Measurements from ENCODE around the gene OSBPL3.

OSBPL3 gene

GRCh38 chr7:24926623-24927524, 53.1 kb downstream of the OSBPL3 start:
- H3F3A ChIP-seq (ENCODE audit: insufficient read depth, low read length): no peaks in the 10 kb centered on the region
- H3K4me2 ChIP-seq (ENCODE audit: low read depth, low read length): no peak overlapping the region
- no peak overlapping the region for H3K27ac ChIP-seq (ENCODE audit: low read length)
- H3K27me3 ChIP-seq (replicated peaks; ENCODE audit: insufficient read depth, low read length): no peaks in the 10 kb centered on the region
- no peaks in the 10 kb centered on the region for H4K20me1 ChIP-seq (ENCODE audit: insufficient read depth, low read length)
- no peaks in the 10 kb centered on the region for H3K36me3 ChIP-seq (replicated peaks; ENCODE audit: insufficient read depth, low read length)
- H3K4me3 ChIP-seq (ENCODE audit: low read length): no peak overlapping the region
- H2AFZ ChIP-seq (ENCODE audit: low read length): no peak overlapping the region
- no peaks in the 10 kb centered on the region for H3K9me3 ChIP-seq (replicated peaks; ENCODE audit: insufficient read depth, low read length)
- TF ChIP-seq CTCF (IDR thresholded peaks at IDR 0.05; ENCODE audit: low read length) (no peak), EZH2 (optimal IDR thresholded peaks at IDR 0.05; ENCODE audit: low read depth, low read length) (no peak), EZH2phosphoT487 (IDR thresholded peaks at IDR 0.05; ENCODE audit: low read length) (no peak)
- no peak for DNase-seq
- no peaks in the 10 kb centered on the region for H3K9me2 ChIP-seq (replicated peaks; ENCODE audit: insufficient read depth, low read length)
- no peak overlapping the region for H3K9ac ChIP-seq (ENCODE audit: low read length)
- H3K79me2 ChIP-seq (ENCODE audit: low read length): peaks cover 85% of the 10 kb centered on the region
- peaks cover 11% of the 10 kb centered on the region; the same call in 1 of the 2 replicates for H3K4me1 ChIP-seq (ENCODE audit: low read length)

- DNase-seq: no peak
- Histone ChIP-seq H3K27me3 (replicated peaks; ENCODE audit: insufficient read depth, low read length) (no peaks in the 10 kb centered on the region), H3K36me3 (replicated peaks; ENCODE audit: insufficient read depth, low read length) (no peaks in the 10 kb centered on the region), H3K9ac (ENCODE audit: low read length) (no peak overlapping the region), H3K4me3 (ENCODE audit: low read length) (no peak overlapping the region), H3K9me3 (replicated peaks; ENCODE audit: insufficient read depth, low read length) (no peaks in the 10 kb centered on the region), H2AFZ (ENCODE audit: low read length) (no peak overlapping the region), H3K4me1 (ENCODE audit: low read length) (no peaks in the 10 kb centered on the region), H3K9me2 (replicated peaks; ENCODE audit: insufficient read depth, low read length) (no peaks in the 10 kb centered on the region), H3F3A (ENCODE audit: insufficient read depth, low read length) (no peaks in the 10 kb centered on the region), H3K27ac (ENCODE audit: low read length) (no peak overlapping the region), H3K4me2 (ENCODE audit: low read depth, low read length) (no peak overlapping the region), H4K20me1 (ENCODE audit: insufficient read depth, low read length) (no peaks in the 10 kb centered on the region), H3K79me2 (ENCODE audit: low read length) (peaks cover 85% of the 10 kb centered on the region)
- TF ChIP-seq CTCF (IDR thresholded peaks at IDR 0.05; ENCODE audit: low read length) (no peak), EZH2phosphoT487 (IDR thresholded peaks at IDR 0.05; ENCODE audit: low read length) (no peak), EZH2 (optimal IDR thresholded peaks at IDR 0.05; ENCODE audit: low read depth, low read length) (no peak)
These were observed 55.6 kb downstream of the OSBPL3 start for GRCh38 chr7:24924375-24924774.

- Histone ChIP-seq H3K36me3 (replicated peaks; ENCODE audit: insufficient read depth, low read length) (no peaks in the 10 kb centered on the region), H3K9ac (ENCODE audit: low read length) (no peak overlapping the region), H3F3A (ENCODE audit: insufficient read depth, low read length) (0 out of 2 replicates have a peak, but pooled peaks cover 3% of the 10 kb centered on the region), H3K4me2 (ENCODE audit: low read depth, low read length) (no peak overlapping the region), H3K27me3 (replicated peaks; ENCODE audit: insufficient read depth, low read length) (no peaks in the 10 kb centered on the region), H4K20me1 (ENCODE audit: insufficient read depth, low read length) (no peaks in the 10 kb centered on the region), H3K27ac (ENCODE audit: low read length) (no peak overlapping the region), H3K4me3 (ENCODE audit: low read length) (no peak overlapping the region), H3K4me1 (ENCODE audit: low read length) (peaks cover 8% of the 10 kb centered on the region), H2AFZ (ENCODE audit: low read length) (no peak overlapping the region), H3K9me2 (replicated peaks; ENCODE audit: insufficient read depth, low read length) (no peaks in the 10 kb centered on the region), H3K9me3 (replicated peaks; ENCODE audit: insufficient read depth, low read length) (no peaks in the 10 kb centered on the region), H3K79me2 (ENCODE audit: low read length) (peaks cover 86% of the 10 kb centered on the region)
- no peak for DNase-seq
- TF ChIP-seq EZH2 (optimal IDR thresholded peaks at IDR 0.05; ENCODE audit: low read depth, low read length): no peak
- TF ChIP-seq EZH2phosphoT487 (IDR thresholded peaks at IDR 0.05; ENCODE audit: low read length): no peak
- no peak for TF ChIP-seq CTCF (IDR thresholded peaks at IDR 0.05; ENCODE audit: low read length)
These were observed 56.7 kb downstream of the OSBPL3 start for GRCh38 chr7:24923172-24923865.

Data from MM.1S (cell line).